ENCODE results near the gene ZNF385B.

ZNF385B gene

DNA sequence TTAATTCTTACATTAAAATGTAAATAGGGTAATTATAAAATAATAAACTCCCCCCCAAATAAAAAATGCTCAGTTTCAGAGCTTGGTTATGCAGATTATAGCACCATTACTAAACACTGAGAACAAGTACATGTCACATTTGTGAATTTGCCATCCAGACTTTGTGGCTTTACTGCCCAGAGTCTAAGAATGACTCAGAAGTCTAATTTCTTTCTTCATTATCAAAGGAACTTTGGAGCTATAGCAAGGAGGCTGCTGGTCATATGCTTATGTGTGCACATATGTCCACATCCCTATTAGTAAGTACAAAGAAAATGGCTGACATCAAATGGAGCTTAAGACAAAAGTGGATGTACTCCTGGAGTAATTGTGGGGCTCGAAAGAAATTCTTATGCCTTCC is 348.2 kb downstream of the ZNF385B start:
- H3K4me3 ChIP-seq (ENCODE audit: low read depth, low read length): no peak overlapping the region
- TF ChIP-seq, protein P1, sequence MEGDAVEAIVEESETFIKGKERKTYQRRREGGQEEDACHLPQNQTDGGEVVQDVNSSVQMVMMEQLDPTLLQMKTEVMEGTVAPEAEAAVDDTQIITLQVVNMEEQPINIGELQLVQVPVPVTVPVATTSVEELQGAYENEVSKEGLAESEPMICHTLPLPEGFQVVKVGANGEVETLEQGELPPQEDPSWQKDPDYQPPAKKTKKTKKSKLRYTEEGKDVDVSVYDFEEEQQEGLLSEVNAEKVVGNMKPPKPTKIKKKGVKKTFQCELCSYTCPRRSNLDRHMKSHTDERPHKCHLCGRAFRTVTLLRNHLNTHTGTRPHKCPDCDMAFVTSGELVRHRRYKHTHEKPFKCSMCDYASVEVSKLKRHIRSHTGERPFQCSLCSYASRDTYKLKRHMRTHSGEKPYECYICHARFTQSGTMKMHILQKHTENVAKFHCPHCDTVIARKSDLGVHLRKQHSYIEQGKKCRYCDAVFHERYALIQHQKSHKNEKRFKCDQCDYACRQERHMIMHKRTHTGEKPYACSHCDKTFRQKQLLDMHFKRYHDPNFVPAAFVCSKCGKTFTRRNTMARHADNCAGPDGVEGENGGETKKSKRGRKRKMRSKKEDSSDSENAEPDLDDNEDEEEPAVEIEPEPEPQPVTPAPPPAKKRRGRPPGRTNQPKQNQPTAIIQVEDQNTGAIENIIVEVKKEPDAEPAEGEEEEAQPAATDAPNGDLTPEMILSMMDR (IDR thresholded peaks at IDR 0.05; ENCODE audit: low read depth, low read length): no peak

DNA sequence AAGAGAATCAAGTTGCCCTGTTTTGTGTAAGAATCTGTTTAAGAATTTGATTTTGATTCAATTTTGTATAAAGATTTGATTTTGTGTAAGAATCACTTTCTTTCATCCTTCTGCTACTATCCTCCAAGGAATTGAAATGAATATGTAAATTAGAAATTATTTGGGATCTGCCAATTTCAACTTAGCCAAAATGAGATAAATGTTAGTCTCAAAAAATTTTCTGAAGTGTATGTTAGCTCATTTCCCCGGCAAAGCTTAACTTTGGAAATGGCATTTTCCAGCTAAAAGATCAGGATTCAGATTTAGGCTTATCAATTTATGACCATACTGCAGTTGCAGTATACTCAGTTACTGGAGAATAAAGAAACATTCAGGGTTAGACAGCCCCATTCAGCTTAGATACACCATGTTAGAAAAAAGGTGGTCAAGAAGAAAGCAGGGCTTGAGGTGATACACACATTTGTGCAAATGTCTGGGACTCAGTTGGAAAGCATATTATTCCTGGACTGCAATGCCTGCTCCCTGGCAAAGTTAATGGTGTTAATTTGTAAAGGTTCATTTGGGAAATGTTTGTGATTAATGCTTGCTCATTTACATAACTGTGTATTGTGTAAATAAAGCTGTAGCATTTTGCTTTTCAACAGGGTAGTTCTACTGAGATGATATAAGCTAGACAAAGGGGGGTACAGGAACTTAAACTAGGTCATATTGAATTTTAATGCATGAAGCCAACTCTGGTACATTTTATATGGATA is 349.0 kb downstream of the ZNF385B start:
- TF ChIP-seq, protein P1 (IDR thresholded peaks at IDR 0.05; ENCODE audit: low read depth, low read length): no peak
- H3K4me3 ChIP-seq (ENCODE audit: low read depth, low read length): no peak overlapping the region

DNA sequence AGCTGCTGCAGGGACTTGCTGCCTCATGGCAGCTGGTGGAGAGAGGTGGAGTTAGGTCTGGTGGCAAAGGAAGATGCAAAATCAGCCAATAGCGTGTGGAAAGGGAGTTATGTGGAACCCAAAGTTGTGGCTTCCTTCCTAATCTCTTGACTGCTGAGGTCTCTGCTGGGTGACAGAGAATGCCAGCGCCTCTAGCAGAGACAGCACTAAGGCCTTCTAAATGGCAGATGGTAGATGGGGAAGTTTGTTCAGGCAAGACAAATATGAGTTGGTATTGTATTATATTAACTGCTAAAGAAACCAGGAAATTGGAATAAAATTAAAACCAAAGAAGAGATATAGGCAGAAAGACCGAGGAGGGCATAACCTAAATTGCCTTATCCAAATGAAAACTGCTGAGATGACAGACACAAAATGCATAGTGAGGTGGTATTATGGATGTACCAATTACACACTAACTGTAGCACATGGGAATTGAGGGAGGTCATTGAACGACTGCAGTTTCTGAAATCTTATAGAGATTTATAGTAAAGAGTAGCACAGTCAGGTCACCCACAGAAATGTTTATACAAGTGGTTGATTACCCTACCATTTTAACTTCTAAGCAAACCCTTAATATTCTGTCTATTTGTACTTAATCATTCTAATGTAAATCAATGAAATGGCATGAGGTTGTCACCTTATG is 350.2 kb downstream of the ZNF385B start:
- no peak overlapping the region for H3K4me3 ChIP-seq (ENCODE audit: low read depth, low read length)
- TF ChIP-seq, protein P1 (IDR thresholded peaks at IDR 0.05; ENCODE audit: low read depth, low read length): no peak

DNA sequence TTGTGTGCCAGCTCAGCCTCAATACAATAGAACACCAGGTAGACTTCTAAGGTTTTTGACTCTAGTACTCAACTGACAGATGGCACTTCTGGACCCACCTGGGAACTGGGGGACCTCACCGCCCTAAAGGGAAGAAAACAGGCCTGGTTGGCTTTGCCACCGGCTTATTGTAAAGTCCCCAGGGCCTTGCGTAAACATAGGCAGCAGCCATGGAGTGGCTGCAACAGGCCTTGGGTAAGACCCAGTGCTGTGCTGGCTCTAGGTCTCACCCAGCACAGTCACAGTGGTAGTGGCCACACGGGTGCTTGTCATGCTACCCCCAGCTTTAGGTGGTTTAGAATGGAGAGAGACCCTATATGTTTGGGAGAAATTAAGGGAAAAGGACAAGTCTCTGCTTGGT is 366.1 kb downstream of the ZNF385B start:
- no peak overlapping the region for H3K4me3 ChIP-seq (ENCODE audit: low read depth, low read length)
- TF ChIP-seq, protein P1 (IDR thresholded peaks at IDR 0.05; ENCODE audit: low read depth, low read length): no peak

DNA sequence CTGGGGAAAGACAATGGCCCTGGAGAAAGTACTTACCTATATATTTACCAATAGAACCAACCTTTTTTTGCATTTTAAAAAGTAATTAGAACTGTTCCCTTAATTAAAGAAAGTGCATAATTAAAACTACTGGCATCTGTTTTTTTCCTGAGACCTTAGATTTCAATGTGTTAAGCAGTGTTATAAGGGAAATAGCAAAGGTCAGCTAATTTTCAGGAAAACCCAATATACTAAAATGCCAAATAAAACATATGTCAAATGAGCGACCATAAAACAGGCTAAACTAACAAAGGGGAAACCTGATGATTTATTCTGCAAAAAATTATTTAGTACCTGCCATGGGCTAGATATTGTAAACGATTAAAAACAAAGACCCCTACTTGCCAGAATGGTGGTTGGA is 372.8 kb downstream of the ZNF385B start:
- H3K4me3 ChIP-seq (ENCODE audit: low read depth, low read length): no peak overlapping the region
- TF ChIP-seq, protein P1 (IDR thresholded peaks at IDR 0.05; ENCODE audit: low read depth, low read length): no peak

DNA sequence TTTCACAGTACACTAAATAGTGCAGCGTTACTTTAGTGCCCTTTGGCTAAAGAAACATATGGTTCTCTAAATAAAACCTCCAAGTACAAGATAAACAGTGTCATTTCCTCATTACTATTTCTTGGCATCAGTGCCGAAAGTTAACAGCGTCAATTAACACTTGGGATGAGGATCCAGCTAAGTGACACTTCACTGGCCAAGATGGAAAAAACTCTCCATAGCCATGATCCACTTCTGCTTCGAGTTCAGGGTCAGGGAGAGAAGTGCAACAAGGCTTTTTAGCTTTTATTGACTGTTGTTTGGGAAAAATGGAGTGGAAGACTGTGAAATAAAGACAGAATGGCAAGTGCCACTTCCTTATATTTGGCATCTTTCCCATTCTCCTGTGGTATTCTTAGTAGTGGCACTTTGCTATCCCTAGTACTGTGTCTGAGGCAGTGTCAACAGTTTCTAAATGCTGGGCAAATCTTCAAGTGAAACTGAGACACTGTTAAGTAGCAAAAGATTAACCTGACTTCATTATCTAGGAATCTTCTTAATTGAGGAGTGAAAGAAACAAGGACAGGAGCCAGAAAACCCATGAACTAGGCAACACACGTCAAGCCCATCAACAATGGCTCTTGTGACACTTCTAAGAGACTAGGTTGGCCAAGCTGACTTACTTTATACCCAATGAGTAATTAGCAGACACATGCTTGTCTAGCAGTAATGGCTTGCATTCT is 374.2 kb downstream of the ZNF385B start:
- TF ChIP-seq, protein P1 (IDR thresholded peaks at IDR 0.05; ENCODE audit: low read depth, low read length): no peak
- H3K4me3 ChIP-seq (ENCODE audit: low read depth, low read length): no peak overlapping the region

DNA sequence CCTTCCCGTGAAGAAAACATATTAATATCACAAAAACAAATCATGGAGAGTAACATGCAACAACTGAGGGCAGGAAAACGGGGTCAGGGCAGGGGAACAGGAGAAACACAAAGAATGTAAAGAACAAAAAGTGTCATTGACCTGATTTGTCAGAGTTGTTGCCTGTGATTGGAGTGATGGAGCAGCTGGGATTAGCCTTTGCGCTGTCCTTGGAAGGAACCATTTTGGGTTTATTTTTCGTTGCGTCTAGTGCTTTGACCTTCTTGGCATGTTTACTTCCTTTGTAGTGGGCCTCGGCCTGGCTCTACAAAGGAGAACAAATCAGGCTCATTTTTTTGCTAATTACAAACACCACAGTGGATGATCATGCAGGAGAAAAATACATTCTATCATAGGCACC is 378.3 kb downstream of the ZNF385B start:
- TF ChIP-seq, protein P1 (IDR thresholded peaks at IDR 0.05; ENCODE audit: low read depth, low read length): no peak
- no peak overlapping the region for H3K4me3 ChIP-seq (ENCODE audit: low read depth, low read length)
